Parathyroid adenoma (tissue), 2 donors: Measurements from ENCODE around the gene CTDSP1.

Source experiments
- H2AFZ ChIP-seq: fragments of 300-600 bp; sonication (generic); one replicate; pipeline ENCODE4 v1.7.0; 2017; ENCODE audit warnings: antibody characterized with exemption, mild to moderate bottlenecking
- H3K27ac ChIP-seq: fragments of 300-600 bp; sonication (generic); one replicate; pipeline ENCODE4 v1.7.0; 2017
- H3K27me3 ChIP-seq: fragments of 300-600 bp; sonication (generic); one replicate; pipeline ENCODE4 v1.7.0; 2017; ENCODE audit warnings: low read length; ENCODE audit not compliant: control insufficient read depth, insufficient read depth
- H3K36me3 ChIP-seq: fragments of 300-600 bp; sonication (generic); one replicate; pipeline ENCODE4 v1.7.0; 2017; ENCODE audit warnings: low read length; ENCODE audit not compliant: control insufficient read depth, insufficient read depth
- H3K4me1 ChIP-seq: fragments of 300-600 bp; sonication (generic); one replicate; pipeline ENCODE4 v1.7.0; 2017; ENCODE audit warnings: control low read depth
- H3K4me2 ChIP-seq: fragments of 300-600 bp; sonication (generic); one replicate; pipeline ENCODE4 v1.7.0; 2017; ENCODE audit warnings: low read length
- H3K4me3 ChIP-seq: fragments of 300-600 bp; sonication (generic); one replicate; pipeline ENCODE4 v1.7.0; 2017; ENCODE audit warnings: low read depth, low read length
- H3K79me2 ChIP-seq: fragments of 300-600 bp; sonication (generic); one replicate; pipeline ENCODE4 v1.7.0; 2017; ENCODE audit warnings: control low read depth
- H3K9ac ChIP-seq: fragments of 300-600 bp; sonication (generic); one replicate; pipeline ENCODE4 v1.7.0; 2017; ENCODE audit warnings: mild to moderate bottlenecking
- H3K9me3 ChIP-seq: fragments of 300-600 bp; sonication (generic); one replicate; pipeline ENCODE4 v1.7.0; 2017; ENCODE audit warnings: low read length; ENCODE audit not compliant: control insufficient read depth
- TF ChIP-seq, protein P1 (sequence below): fragments of 300-600 bp; sonication (generic); IDR thresholded peaks from one replicate; pipeline ENCODE4 v1.7.0; 2017; ENCODE audit warnings: antibody characterized with exemption, mild to moderate bottlenecking
- donor health status: primary hyperparathyroidism.

The CTDSP1 gene

DNA sequence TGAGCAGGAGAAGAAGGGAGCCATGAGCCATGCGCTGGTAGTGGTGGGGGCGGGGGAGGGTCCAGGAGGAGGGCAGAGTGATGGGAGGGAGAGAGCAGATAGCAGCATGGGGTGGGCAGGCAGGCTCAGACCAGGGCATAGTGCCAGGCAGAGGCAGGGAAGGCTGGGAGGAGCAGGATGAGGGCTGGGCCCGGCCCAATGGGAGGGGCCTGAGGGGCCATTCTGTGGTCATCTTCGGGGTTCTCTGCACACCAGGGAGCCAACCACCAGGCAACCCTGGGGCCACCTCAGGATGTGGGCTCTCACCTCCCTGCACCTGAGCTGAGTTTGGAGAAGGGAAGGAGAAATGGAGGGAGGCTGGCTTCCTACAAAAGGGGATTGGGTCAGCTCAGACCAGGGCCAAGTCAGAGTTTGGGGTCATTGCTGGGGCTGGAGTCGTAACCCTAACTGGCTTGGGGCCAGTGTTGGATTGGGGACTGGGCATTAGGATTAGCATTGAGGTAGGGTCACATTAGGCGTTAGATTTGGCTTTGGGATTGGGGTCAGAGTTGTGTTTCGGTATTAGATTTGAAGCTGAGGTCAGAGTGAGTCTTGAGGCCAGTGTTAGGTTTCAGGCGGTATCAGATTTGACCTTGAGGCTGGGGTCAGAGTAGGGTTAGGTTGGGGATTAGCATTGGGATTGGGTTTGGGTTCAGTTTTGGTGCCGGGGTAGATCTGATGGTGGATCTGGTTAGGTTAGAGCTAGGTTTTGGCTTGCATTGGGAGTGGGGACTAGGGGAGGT, 30.4 kb downstream of the CTDSP1 start:
- H3K9me3 ChIP-seq, result no peaks in the 10 kb centered on the region
- no peaks in the 10 kb centered on the region for H3K36me3 ChIP-seq
- no peaks in the 10 kb centered on the region for H3K27me3 ChIP-seq
- no peak overlapping the region for H3K4me2 ChIP-seq
- H3K79me2 ChIP-seq, result no peaks in the 10 kb centered on the region
- H3K4me3 ChIP-seq, result no peak overlapping the region
- H3K27ac ChIP-seq, result no peak overlapping the region
- TF ChIP-seq, protein P1, sequence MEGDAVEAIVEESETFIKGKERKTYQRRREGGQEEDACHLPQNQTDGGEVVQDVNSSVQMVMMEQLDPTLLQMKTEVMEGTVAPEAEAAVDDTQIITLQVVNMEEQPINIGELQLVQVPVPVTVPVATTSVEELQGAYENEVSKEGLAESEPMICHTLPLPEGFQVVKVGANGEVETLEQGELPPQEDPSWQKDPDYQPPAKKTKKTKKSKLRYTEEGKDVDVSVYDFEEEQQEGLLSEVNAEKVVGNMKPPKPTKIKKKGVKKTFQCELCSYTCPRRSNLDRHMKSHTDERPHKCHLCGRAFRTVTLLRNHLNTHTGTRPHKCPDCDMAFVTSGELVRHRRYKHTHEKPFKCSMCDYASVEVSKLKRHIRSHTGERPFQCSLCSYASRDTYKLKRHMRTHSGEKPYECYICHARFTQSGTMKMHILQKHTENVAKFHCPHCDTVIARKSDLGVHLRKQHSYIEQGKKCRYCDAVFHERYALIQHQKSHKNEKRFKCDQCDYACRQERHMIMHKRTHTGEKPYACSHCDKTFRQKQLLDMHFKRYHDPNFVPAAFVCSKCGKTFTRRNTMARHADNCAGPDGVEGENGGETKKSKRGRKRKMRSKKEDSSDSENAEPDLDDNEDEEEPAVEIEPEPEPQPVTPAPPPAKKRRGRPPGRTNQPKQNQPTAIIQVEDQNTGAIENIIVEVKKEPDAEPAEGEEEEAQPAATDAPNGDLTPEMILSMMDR, result no peak
- H3K9ac ChIP-seq, result no peak overlapping the region
- H2AFZ ChIP-seq, result no peak overlapping the region
- H3K4me1 ChIP-seq, result no peaks in the 10 kb centered on the region

DNA sequence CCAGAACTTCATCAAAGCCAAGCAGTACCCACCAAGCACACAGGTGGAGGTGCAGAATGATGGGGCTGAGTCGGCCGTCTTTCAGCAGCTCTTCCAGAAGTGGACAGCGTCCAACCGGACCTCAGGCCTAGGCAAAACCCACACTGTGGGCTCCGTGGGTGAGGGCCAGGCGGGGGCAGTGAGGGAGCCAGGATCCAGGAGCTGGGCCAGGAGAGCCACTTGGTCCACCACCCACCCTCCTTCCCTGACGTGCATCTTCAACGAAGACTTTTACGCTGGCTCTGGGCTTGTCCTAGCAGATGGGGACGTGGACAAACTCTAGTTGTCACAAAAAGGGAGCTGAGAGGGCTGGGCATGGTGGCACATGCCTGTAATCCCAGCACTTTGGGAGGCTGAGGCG, 31.1 kb downstream of the CTDSP1 start:
- no peaks in the 10 kb centered on the region for H3K9me3 ChIP-seq
- TF ChIP-seq, protein P1, result no peak
- H3K4me2 ChIP-seq, result no peak overlapping the region
- no peak overlapping the region for H3K27ac ChIP-seq
- no peaks in the 10 kb centered on the region for H3K4me1 ChIP-seq
- no peak overlapping the region for H3K9ac ChIP-seq
- H2AFZ ChIP-seq, result no peak overlapping the region
- H3K4me3 ChIP-seq, result no peak overlapping the region
- H3K27me3 ChIP-seq, result no peaks in the 10 kb centered on the region
- H3K36me3 ChIP-seq, result no peaks in the 10 kb centered on the region
- H3K79me2 ChIP-seq, result no peaks in the 10 kb centered on the region

DNA sequence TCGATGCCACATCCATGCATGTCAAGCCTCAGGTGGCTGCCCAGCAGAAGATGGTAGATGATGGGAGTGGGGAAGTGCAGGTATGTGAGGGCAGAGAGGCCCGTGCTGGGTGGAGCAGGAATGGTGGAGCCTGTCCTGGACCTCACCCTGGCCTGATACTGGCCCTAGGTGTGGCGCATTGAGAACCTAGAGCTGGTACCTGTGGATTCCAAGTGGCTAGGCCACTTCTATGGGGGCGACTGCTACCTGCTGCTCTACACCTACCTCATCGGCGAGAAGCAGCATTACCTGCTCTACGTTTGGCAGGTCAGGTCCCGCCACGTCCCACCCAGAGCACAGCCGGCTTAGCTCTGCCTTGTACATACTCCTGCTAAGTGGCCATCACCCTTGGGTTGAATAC, 32.2 kb downstream of the CTDSP1 start:
- TF ChIP-seq, protein P1, result no peak
- Histone ChIP-seq H2AFZ (no peak overlapping the region), H3K27ac (no peak overlapping the region), H3K4me3 (no peak overlapping the region), H3K9me3 (no peaks in the 10 kb centered on the region), H3K27me3 (no peaks in the 10 kb centered on the region), H3K79me2 (no peaks in the 10 kb centered on the region), H3K4me2 (no peak overlapping the region), H3K4me1 (no peaks in the 10 kb centered on the region), H3K36me3 (no peaks in the 10 kb centered on the region), H3K9ac (no peak overlapping the region)

DNA sequence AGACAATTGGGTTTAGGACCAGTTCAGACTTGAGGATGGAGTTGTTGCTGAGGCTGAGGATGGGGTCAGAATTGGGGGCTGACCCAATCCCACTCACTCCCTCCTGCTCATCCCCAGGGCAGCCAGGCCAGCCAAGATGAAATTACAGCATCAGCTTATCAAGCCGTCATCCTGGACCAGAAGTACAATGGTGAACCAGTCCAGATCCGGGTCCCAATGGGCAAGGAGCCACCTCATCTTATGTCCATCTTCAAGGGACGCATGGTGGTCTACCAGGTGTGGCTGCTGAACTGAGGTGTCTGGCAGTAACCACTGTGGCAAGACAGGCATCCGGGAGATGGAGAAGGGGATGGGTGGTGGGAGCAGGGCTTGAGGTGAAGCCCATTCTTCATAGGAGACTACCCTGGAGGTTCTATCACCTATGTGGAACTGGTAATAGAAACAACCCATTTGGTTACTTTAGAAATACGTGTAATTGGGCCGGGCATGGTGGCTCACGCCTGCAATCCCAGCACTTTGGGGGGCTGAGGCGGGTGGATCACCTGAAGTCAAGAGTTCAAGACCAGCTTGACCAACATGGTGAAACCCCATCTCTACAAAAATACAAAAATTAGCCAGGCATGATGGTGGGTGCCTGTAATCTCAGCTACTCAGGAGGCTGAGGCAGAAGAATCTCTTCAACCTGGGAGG, 33.2 kb downstream of the CTDSP1 start:
- Histone ChIP-seq H3K79me2 (no peaks in the 10 kb centered on the region), H3K36me3 (no peaks in the 10 kb centered on the region)
- TF ChIP-seq, protein P1, result no peak

More for the DNA sequence above, 33.2 kb downstream of the CTDSP1 start:
- Histone ChIP-seq H3K4me3 (no peak overlapping the region), H3K9ac (no peak overlapping the region), H3K4me2 (no peak overlapping the region), H3K9me3 (no peaks in the 10 kb centered on the region), H3K27me3 (no peaks in the 10 kb centered on the region), H3K4me1 (no peaks in the 10 kb centered on the region), H2AFZ (no peak overlapping the region), H3K27ac (no peak overlapping the region)
